GM19324 (cell line): ENCODE data around the gene TSPOAP1.

ENCODE experiments used
- ATAC-seq: cut with Tn5 transposase; IDR thresholded peaks from one replicate; pipeline ENCODE4 v1.9.1; 2021; ENCODE audit warnings: mild to moderate bottlenecking, moderate library complexity; ENCODE audit not compliant: unreplicated experiment, low FRiP score

The TSPOAP1 gene

DNA sequence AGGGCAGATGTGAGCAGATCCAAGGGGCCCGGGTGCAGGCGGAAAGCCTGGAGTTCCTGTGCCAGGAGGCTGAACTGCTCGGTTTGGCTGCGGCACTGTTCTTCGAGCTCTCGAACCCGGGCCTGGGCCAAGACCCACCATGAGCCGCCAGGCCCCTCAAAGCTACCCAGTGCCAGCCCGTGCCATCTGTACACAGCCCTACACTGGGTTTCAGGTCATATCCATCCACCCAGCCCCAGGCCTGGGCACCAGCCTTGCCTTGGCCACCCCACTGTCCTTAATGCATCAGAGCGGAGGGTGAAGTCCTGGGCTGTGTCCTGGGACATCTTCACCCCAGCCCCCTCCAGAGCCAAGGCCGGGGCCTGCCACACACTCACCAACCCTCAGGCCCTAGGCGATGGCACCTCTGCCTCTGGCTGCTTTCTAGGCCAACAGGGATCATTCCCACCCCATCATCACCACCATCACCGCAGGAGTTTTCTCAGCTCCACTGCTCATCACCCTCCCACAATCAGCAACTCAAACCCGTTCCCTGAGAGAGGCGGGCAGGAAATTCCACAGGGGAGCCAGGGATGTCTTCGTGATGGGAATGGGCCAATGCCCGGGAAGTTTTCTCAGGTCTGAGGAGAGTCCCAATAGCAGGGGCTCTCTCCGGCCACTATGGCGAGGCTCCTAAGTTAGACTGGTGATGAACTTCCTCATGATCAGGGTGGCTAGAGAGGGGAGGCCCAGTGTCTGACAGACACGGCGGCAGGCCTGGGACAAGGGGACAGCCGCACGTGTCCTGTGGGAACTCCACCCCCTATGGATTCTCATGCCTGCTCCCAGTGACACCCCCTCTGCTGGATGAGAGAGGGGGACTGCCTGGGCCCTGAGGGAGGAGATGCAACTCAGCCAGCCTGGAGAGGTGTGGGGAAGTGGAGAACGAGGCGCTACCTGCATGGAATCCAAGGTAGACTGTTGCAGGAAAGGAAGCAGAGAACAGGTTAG lies 9.1 kb downstream of the TSPOAP1 start:
- no peak for ATAC-seq

DNA sequence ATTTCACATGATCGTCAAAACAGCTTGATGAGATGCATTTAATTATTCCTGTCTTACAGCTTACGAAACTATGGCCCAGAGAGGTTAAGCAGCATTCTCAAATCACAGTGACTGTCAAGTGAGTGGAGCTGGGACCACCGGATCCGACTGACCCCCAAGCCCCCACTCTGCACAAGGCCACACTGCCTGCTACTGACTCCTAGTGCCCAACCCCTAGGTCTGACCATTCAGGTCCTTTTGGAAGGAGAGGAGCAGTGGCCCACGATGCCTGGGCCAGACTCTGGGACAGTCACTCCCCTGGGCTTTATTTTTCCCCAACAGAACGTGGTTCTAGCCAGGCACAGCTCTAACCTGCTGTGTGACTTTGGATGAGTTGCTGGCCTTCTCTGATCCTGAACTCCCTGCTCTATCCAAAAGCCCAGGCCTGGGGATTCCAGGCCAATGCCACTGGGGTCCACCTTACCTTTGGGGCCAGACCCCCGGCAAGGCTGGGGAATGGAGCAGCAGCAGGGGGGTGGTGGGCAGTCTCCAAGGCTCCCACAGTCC lies 9.9 kb downstream of the TSPOAP1 start:
- ATAC-seq, result no peak

DNA sequence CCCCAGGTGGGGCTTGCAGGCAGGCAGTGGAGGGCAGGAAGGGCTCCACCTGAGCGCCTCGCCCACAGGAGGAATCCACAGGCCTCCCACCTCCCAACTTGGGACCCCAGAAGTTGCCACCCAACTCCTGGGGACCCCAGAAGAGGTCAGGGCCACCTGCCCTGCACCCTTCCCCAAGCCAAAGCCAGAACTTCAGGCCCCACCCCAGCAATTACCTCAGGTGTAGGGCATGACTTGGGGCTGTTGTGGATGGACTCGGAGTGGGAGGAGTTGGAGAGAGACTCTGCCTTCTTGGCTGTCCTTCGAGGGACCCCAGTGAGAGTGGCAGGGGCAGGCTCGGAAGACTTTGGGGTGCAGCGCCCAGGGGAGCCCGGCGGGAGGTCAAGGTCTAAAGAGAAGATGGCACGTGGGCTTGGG lies 10.5 kb downstream of the TSPOAP1 start:
- ATAC-seq, result no peak

DNA sequence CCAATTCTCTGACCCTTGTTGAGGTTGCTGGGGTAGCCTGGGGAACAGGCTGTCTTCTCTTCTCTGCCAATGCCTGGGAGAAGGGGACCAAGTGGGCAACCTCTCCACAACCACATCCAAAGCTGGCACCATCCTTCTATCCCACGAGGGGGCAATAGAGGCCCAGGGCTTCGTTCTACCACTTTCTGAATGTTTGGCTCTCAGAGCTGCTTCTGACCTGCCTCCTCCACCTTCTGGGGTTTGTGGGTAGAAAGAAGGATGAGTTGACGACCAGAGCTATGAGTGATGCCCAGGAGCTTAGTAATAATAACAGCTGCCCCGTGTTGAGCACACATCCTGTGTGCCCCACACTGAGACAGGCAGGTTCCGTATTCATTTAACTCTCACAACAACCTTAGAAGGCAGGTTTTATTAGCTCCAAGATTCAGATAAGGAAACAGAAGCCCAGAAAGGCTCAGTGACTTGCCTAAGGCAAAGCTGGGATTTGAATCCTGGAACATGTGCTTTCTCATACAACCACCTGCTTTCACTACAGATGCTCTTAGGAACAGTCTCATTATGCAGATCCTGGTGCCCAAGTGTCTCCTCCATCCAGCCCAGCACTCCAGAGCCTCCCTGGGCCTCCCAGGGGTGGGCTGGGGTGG lies 11.1 kb downstream of the TSPOAP1 start:
- no peak for ATAC-seq

DNA sequence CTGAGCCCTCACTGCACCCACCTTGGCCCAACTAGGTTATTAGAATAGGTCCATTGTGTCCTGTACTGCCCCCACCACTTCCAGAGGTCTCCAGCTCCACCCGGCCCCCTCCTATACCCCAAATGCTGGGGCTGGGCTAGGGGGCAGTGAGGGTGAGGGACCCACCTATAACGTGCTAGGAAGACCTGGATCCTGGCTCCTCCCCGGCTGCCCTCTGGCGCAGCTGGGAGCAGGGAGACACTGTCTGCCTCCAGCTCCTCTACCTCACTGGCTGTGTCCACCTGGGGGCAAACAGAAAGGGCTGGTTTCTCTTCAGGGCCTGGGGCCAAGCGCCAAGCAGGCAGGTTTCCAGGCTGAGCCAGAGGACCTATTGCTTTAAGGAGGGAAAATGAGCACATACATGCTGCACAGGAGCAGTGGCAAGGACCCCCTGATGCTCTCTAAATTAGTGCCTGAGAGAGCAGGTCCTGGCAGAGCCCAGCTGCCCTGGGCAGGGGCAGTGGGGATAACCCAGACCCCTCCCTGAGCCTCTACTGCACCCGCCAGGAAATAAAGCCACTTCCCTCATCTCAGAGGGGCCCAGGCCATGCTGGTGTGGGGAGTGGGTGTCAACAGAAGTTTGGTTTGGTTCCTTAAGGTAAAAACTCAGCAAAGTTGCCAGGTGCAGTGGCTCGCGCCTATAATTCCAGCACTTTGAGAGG lies 12.2 kb downstream of the TSPOAP1 start:
- no peak for ATAC-seq

DNA sequence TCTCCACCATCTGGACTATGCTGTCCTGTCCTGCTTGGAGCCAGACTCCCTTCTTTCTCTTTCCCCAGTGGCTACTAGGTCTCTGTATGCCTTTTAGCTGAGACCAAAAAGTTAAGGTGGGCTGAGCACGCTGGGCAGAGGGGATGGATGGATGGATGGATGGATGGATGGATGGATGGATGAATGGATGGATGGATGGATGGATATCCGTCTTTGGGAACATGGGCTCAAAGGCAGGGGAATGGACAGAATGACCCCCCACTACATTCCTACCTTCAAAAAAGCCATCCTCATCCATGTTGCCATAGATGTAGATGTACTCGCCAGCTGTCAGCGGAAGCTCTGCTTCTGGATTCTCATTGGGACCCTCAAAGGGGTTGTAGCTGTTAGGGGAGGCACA lies 12.8 kb downstream of the TSPOAP1 start:
- no peak for ATAC-seq

DNA sequence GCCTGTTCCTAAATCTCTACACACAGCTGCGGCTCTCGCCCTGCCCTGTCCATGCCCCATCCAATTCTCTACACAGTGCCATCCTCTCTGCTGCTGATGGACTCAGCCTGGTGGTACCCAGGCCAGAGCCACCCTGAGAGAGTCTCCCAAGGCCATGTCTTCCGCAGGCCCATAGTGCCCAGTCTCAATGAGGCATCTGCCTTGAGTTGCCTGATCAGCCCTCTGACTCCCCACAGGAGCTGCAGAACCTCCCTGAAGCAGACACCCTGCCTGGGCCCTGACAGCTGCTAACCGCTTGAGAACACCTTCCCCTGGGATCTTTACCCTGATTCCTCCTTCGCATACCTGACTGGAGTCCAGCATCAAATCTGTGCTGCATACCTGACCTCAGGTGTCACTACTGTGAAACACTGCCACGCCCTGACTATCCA lies 13.3 kb downstream of the TSPOAP1 start:
- no peak for ATAC-seq

DNA sequence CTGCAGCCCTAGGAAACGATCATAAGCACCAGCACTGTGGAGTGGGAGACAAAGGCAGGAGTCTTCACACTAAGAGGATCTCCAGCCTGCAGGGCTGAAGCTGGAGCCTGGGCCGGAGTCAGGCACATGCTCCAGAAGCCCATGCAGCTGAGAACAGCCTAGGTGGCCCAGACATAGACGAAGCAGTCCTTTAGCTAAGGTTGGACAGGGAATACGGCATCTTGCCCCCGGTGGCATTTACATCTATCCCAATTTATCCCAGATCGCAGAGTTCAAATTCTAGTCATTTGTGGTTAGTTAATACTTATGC lies 13.9 kb downstream of the TSPOAP1 start:
- no peak for ATAC-seq

DNA sequence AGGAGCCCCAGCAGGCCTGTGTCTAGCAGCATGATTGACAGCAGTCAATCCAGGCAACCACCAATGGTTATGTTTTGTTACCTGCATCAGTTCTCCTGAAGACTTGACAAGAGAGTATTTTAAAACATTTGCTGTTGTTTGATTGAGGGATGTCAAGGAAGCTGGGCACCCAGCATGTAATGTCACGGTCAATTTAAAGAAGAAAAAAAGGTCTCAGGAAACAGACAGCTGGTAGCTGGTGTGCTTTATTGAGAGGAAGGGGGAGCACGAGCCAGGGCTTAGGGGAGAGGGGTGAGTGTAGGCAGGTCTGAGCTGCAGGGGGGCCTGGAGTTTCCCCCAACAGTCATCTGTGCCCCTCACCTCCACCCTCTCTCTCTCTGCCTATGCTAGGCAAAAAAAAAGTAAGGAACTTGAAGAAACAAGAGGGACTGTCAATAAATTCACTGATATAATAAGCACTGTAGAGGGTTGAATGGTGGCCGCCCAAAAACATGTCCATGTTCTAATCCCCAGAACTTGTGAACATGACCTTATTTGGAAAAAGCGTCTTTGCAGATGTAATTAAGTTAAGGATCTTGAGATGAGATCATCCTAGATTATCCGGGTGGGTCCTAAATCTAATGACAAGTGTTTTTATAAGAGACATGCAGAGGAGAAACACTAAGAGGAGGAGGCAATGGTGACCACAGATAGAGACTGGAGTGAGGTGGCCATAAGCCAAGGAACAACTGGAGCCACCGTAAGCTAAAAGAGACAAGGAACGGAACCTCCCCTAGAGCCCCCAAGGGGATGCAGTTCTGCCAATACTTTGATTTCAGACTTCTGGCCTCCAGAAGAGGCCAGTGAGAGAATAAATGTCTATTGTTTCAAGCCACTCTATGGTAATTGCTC lies 14.5 kb downstream of the TSPOAP1 start:
- ATAC-seq, result no peak

DNA sequence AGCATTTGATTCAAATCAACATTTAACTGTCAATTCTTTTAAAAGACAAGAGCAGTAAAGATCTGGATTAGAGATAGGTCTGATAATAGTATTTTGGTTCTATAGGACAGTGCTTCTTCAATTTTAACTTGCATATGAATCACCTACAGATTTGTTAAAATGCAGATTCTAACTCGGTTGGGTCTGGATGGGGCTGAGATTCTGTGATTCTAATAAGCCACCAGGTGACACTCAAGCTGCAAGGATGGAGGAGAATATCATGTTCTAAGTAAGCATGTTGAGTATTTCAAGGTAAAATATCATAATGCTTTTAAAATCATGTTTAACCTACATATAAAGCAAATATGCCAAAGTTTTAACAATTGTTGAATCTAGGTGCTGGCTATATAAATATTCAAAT lies 15.8 kb downstream of the TSPOAP1 start:
- ATAC-seq, result no peak

DNA sequence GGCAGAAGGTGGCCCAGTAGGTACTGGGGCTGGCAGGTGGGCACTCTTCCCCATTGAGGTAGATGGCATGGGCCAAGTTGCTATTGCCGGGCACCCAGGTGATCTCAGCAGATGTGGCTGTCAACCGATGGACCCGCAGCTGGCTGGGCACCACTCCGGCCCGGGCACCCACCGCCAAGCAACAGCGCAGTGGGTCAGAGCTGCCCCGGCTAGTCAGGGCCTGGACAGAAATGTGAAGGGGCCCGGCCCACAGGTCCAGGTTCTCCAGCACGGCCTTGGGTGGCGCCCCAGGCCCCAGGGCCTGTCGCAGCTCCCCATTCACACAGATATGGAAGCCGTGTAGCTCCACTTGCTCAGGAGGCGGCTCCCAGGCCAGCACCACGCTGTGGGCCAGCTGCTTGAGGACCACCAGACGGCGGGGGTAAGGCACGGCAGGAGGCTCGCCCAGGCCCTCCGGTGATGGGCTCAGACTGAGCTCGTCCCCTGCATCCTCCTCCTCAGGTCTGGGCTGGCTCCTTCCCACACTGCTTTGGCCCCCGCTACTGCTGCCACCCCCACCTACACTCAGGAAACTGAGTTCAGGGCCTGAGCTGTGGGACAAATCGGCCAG lies 16.5 kb downstream of the TSPOAP1 start:
- no peak for ATAC-seq

DNA sequence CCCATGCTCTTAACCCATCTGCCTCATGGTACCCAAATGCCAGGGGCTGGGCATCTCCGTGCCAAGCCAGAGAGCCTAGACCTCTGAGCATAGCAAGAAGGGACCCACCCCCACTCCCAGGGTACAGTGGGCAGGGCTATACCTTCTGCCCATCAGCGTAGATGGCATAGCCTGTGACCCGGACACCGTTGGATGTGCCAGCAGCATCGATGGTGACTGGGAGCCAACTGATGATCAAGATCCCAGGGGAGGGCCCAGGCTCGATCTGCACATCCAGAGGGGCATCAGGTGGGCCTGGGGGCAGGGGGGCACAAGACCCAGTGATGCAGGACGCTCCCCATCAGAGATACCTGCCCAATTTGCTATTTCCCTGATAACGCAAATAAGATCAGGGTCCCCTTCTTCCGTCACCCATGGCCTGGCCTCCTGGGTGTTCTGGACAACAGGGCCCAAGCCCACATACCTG lies 17.1 kb downstream of the TSPOAP1 start:
- no peak for ATAC-seq

DNA sequence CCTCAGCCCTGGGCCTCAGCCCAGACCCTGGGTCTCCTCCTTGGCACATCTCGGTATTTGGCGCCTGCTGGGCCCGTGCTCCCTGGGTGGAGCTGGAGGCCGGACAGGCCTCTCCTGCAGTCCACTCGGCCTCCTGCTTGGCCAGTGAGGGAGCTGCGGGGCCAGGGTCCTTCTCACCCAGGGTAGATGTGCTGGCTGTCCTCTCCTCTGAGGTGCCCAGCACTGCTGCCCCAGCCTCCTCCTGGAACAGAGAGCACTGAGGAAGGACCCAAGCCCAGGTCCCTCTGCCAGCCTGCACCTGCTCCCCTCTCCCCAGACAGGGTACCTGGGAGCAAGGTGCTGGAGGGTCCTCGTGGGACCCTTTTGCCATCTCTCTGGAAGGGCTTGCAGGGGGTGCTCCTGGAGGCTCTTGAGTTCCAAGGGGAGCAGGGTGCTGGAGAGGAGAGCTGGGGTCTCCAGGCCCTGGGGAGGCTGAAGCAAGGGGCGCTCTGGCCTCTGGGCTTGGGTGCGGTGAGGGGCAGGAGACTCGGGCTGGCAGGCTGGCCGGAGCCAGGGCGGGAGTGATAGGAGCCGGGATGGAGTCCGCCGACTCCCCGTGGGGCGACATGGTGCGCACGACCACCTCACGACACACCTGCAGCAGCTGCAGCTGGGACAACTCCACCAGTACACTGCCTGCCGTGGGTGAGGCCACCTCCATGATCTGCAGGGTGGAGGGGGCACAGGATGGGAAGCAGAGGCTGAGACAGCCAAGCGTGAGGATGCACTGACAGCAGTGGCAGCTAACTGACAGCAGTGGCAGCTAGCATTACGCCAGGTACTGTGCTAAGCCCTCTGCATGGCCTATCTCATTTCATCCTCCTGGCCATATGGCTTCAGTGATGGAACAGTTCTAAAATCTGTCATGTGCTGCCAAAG lies 17.8 kb downstream of the TSPOAP1 start:
- ATAC-seq, result no peak

DNA sequence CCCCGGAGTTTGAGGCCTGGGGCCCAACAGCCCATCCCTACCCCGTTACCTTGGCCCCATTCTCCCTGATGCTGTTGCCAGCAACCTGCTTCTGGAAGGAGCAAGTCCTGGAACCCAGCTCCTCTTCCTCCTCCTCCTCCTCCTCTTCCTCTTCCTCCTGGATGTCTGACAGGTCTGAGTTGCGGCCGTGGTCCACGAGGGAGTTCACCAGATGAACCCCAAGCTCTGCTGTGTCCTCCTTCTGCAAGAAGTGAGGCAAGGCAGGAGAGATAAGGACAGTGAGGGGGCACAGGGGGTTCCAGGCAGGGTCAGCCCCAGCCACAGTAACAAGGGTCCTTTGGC lies 18.7 kb downstream of the TSPOAP1 start:
- ATAC-seq, result no peak

DNA sequence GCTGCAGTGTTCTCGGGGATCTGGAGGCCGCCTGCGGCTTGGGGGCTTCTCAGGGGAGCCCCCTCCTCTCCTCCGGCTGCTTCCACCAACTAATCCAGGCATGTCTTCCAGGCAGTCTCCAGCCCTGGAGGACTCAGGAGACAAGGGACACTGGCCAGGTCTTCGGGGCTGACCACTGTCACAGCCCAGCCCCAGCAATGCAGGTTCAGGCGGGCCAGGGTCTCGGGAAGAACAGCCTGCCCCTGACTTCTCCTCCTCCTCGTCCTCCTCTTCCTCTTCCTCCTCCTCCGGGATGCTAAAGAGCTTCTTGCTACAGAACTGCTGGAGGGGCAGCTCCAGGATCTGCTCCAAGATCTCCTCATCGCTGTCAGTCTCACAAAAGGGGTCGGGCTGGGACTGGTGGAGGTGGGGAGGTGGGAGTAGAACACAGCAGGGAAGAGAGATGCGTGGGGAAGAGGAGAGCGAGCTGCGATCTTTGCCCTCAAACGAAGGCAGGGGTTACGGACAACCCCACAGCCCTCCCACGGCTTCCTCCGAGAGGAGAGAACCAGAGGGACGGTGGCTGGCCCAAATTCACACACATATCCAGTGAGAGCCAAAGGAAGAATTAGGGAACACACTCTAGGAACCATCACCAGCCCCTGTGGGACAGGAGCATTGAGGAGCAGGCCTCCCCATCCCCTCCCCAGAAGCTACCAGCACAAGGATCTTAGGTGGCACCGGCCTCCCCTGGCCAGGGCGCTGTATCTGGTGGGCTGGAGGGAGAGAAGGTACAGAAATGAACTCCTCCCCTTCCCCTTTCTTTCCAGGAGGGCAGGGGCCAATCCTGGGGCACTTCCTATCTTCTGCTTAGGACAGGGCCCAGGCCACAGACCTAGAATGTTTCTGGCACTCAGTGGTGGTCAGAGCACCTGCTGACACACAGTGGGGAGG lies 19.3 kb downstream of the TSPOAP1 start:
- ATAC-seq, result no peak

DNA sequence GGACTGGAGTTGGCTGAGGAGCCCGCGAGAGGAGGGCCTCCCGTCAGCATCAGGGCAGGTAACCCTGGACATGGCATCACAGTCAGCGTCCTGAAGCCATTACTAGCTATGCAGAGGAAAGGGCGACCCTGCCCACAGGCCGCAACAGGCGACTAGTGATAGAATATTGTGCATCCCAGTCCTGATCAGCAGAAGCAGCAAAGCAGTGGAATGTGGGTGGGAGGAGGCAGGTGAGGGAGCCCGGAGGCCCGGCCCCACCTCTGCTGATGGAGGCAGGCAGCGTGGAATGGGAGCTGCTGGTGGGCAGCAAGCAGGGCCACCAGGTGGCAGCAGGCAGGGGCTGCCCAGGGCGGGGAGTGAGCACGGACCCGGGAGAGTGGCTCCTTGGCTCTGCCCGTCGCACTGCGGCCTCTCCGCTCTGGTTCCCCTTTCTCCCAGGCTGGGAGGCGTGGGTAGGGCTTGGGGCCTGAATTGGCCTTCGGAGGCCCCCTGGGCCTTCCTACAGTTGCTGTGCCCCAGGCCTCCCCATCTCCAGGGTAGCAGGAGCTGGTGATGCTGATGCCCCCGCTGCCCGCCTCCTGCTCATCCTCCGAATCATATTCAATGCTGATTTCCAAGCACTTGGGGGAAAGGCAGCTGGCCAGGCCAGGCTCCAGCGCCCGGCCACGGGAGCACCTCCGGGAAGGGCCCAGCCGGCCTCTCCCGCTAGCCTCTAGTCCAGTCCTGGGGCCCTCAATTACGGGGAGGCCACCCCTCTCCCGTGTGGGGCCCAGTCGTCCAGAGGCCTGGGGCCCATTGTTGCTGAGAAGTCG lies 20.2 kb downstream of the TSPOAP1 start:
- no peak for ATAC-seq
